WTC11 (cell line): ENCODE results near the gene TC2N. TPM values are rescaled to one million over a fixed set of nuclear protein-coding genes. Genes with fewer than 3 reads are reported as not detected.
"Not testable (repeated sequence)": the region's sequence is repeated elsewhere in the genome, so short reads cannot be mapped to it uniquely, and the experiment has no call there.

Source experiments
- ATAC-seq: fragments of 200-7000 bp; cut with Tn5 transposase; 2 replicates; pipeline ENCODE4 v1.10.0; 2021; ENCODE audit warnings: mild to moderate bottlenecking, moderate library complexity
- CTCF ChIA-PET: fragments of 300-600 bp; sonication (Branson Sonifier 250); formaldehyde crosslinking; loops from one replicate; lab custom pipeline; 2021; ENCODE audit warnings: antibody characterized with exemption; lab: Charles Lee
- POLR2A ChIA-PET: fragments of 350-600 bp; sonication (Branson Sonifier 250); formaldehyde crosslinking; loops from one replicate; lab custom pipeline; 2021; ENCODE audit warnings: antibody characterized with exemption; lab: Charles Lee
- DNase-seq: peaks from one replicate; pipeline ENCODE4 v3.0.0; 2021; ENCODE audit warnings: low spot score
- H3K27ac Mint-ChIP-seq: 2 replicates; pipeline ENCODE4 v1.8.0; 2021; ENCODE audit warnings: mixed read lengths
- H3K27me3 Mint-ChIP-seq: 2 replicates; pipeline ENCODE4 v1.8.0; 2021; ENCODE audit warnings: low read depth, mild to moderate bottlenecking, moderate library complexity, mixed read lengths
- H3K36me3 Mint-ChIP-seq: 2 replicates; pipeline ENCODE4 v1.8.0; 2021; ENCODE audit warnings: mixed read lengths
- H3K4me1 Mint-ChIP-seq: 2 replicates; pipeline ENCODE4 v1.8.0; 2022; ENCODE audit warnings: mixed read lengths
- H3K4me3 Mint-ChIP-seq: 2 replicates; pipeline ENCODE4 v1.8.0; 2021; ENCODE audit warnings: mild to moderate bottlenecking, moderate library complexity, mixed read lengths
- H3K9me3 Mint-ChIP-seq: 2 replicates; pipeline ENCODE4 v1.8.0; 2021; ENCODE audit warnings: mixed read lengths
- ATF3 ChIP-seq: sonication (generic); formaldehyde crosslinking; conservative IDR thresholded peaks from 2 replicates; pipeline ENCODE4 v1.8.1; 2022; ENCODE audit warnings: mild to moderate bottlenecking, missing genetic modification reagents
- CDX4 ChIP-seq: fragments of 250-450 bp; sonication (Bioruptor Pico); IDR thresholded peaks from 2 replicates; pipeline ENCODE4 v1.9.0; 2021; ENCODE audit warnings: moderate library complexity, mild to moderate bottlenecking, inconsistent platforms, borderline replicate concordance
- ETV6 ChIP-seq: sonication (generic); formaldehyde crosslinking; IDR thresholded peaks from 2 replicates; pipeline ENCODE4 v1.8.1; 2022; ENCODE audit warnings: mild to moderate bottlenecking, missing genetic modification reagents
- GABPB1 ChIP-seq: sonication (generic); formaldehyde crosslinking; IDR thresholded peaks from 2 replicates; pipeline ENCODE4 v1.8.1; 2023; ENCODE audit warnings: mild to moderate bottlenecking, missing genetic modification reagents
- HMGA2 ChIP-seq: fragments of 250-450 bp; sonication (Bioruptor Pico); IDR thresholded peaks from 2 replicates; pipeline ENCODE4 v1.4.0; 2021; ENCODE audit warnings: mild to moderate bottlenecking, moderate library complexity
- HMGXB4 ChIP-seq: sonication (generic); formaldehyde crosslinking; IDR thresholded peaks from 2 replicates; pipeline ENCODE4 v1.8.1; 2023; ENCODE audit warnings: mild to moderate bottlenecking, moderate library complexity, missing genetic modification reagents
- IRF2 ChIP-seq: sonication (generic); formaldehyde crosslinking; IDR thresholded peaks from 2 replicates; pipeline ENCODE4 v1.8.0; 2022; ENCODE audit warnings: low read depth, missing genetic modification reagents, borderline replicate concordance
- KAT7 ChIP-seq: sonication (generic); formaldehyde crosslinking; IDR thresholded peaks from 2 replicates; pipeline ENCODE4 v1.8.1; 2023; ENCODE audit warnings: missing genetic modification reagents, mild to moderate bottlenecking, borderline replicate concordance
- MYBL2 ChIP-seq: sonication (generic); formaldehyde crosslinking; IDR thresholded peaks from 2 replicates; pipeline ENCODE4 v1.8.1; 2023; ENCODE audit warnings: mild to moderate bottlenecking, moderate library complexity, missing genetic modification reagents
- OVOL2 ChIP-seq: fragments of 250-450 bp; sonication (Bioruptor Pico); IDR thresholded peaks from 2 replicates; pipeline ENCODE4 v1.9.0; 2021; ENCODE audit warnings: mild to moderate bottlenecking, borderline replicate concordance
- PRRX2 ChIP-seq: fragments of 250-450 bp; sonication (Bioruptor Pico); IDR thresholded peaks from 2 replicates; pipeline ENCODE4 v1.8.0; 2021; ENCODE audit warnings: mild to moderate bottlenecking
- ZBTB43 ChIP-seq: sonication (generic); formaldehyde crosslinking; IDR thresholded peaks from 2 replicates; pipeline ENCODE4 v1.8.1; 2023; ENCODE audit warnings: mild to moderate bottlenecking, missing genetic modification reagents
- ZNF219 ChIP-seq: sonication (generic); formaldehyde crosslinking; IDR thresholded peaks from 2 replicates; pipeline ENCODE4 v1.8.0; 2023; ENCODE audit warnings: missing genetic modification reagents, mild to moderate bottlenecking, borderline replicate concordance
- ZNF317 ChIP-seq: sonication (generic); formaldehyde crosslinking; IDR thresholded peaks from 2 replicates; pipeline ENCODE4 v1.8.1; 2023; ENCODE audit warnings: low read depth, mild to moderate bottlenecking, moderate library complexity, missing genetic modification reagents, borderline replicate concordance
- ZNF416 ChIP-seq: fragments of 250-450 bp; sonication (Bioruptor Pico); IDR thresholded peaks from 2 replicates; pipeline ENCODE4 v1.9.0; 2021; ENCODE audit warnings: mild to moderate bottlenecking, inconsistent platforms
- total RNA-seq: library from RNA; stranded (reverse); gene quantifications from 3 replicates; pipeline ENCODE4 v1.2.3, GENCODE V29; 2021
- TF ChIP-seq, protein P1 (sequence below): fragments of 250-450 bp; sonication (Bioruptor Pico); IDR thresholded peaks from 2 replicates; pipeline ENCODE4 v1.9.0; 2021; ENCODE audit warnings: mild to moderate bottlenecking, borderline replicate concordance

The TC2N gene
- total RNA-seq, 1 experiment from 2014 or later: 33.0 TPM

GRCh38 chr14:91872011-91872501 is 4.7 kb upstream of the TC2N start (continued):
- TF ChIP-seq, protein P1, sequence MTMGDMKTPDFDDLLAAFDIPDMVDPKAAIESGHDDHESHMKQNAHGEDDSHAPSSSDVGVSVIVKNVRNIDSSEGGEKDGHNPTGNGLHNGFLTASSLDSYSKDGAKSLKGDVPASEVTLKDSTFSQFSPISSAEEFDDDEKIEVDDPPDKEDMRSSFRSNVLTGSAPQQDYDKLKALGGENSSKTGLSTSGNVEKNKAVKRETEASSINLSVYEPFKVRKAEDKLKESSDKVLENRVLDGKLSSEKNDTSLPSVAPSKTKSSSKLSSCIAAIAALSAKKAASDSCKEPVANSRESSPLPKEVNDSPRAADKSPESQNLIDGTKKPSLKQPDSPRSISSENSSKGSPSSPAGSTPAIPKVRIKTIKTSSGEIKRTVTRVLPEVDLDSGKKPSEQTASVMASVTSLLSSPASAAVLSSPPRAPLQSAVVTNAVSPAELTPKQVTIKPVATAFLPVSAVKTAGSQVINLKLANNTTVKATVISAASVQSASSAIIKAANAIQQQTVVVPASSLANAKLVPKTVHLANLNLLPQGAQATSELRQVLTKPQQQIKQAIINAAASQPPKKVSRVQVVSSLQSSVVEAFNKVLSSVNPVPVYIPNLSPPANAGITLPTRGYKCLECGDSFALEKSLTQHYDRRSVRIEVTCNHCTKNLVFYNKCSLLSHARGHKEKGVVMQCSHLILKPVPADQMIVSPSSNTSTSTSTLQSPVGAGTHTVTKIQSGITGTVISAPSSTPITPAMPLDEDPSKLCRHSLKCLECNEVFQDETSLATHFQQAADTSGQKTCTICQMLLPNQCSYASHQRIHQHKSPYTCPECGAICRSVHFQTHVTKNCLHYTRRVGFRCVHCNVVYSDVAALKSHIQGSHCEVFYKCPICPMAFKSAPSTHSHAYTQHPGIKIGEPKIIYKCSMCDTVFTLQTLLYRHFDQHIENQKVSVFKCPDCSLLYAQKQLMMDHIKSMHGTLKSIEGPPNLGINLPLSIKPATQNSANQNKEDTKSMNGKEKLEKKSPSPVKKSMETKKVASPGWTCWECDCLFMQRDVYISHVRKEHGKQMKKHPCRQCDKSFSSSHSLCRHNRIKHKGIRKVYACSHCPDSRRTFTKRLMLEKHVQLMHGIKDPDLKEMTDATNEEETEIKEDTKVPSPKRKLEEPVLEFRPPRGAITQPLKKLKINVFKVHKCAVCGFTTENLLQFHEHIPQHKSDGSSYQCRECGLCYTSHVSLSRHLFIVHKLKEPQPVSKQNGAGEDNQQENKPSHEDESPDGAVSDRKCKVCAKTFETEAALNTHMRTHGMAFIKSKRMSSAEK (CRISPR knock-in tag): no peak
- TF ChIP-seq OVOL2 (CRISPR knock-in tag): no peak
- TF ChIP-seq IRF2 (CRISPR knock-in tag): no peak
- no peak for TF ChIP-seq ETV6
- TF ChIP-seq ZNF416 (CRISPR knock-in tag): no peak
- TF ChIP-seq CDX4: no peak
- no peak for TF ChIP-seq HMGA2 (CRISPR knock-in tag)
- no peak for TF ChIP-seq MYBL2 (CRISPR knock-in tag)

- H3K9me3 Mint-ChIP-seq: peaks cover 18% of the 10 kb centered on the region
- H3K4me3 Mint-ChIP-seq, H3K27ac Mint-ChIP-seq, ATAC-seq, POLR2A ChIA-PET, DNase-seq, H3K27me3 Mint-ChIP-seq, H3K36me3 Mint-ChIP-seq, CTCF ChIA-PET: not testable (repeated sequence)
- peaks cover 31% of the 10 kb centered on the region for H3K4me1 Mint-ChIP-seq
Observed at GRCh38 chr14:91871401-91871800, 4.1 kb upstream of the TC2N start.

GRCh38 chr14:91870890-91871289 is 3.6 kb upstream of the TC2N start:
- Mint-ChIP-seq H3K27ac (no peak overlapping the region), H3K27me3 (0 out of 2 replicates have a peak, but pooled peaks cover 4% of the 10 kb centered on the region), H3K9me3 (peaks cover 18% of the 10 kb centered on the region), H3K4me3 (no peak overlapping the region), H3K36me3 (no peaks in the 10 kb centered on the region), H3K4me1 (peaks cover 31% of the 10 kb centered on the region)
- TF ChIP-seq PRRX2 (CRISPR knock-in tag) (no peak), ZNF219 (CRISPR knock-in tag) (no peak), ZBTB43 (no peak), ATF3 (no peak), ZNF416 (CRISPR knock-in tag) (no peak), KAT7 (no peak), ZNF317 (CRISPR knock-in tag) (no peak), GABPB1 (CRISPR knock-in tag) (no peak), HMGA2 (CRISPR knock-in tag) (no peak), HMGXB4 (CRISPR knock-in tag) (no peak)
- TF ChIP-seq, protein P1 (CRISPR knock-in tag): no peak
- ChIA-PET CTCF (no interaction called here), POLR2A (no interaction called here)
- DNase-seq (no peak), ATAC-seq (no peak)
